SU-DHL-6 (cell line): ENCODE data around the gene NEBL.

ENCODE experiments used
- CTCF ChIP-seq: fragments of 200-600 bp; sonication (generic); IDR thresholded peaks from one replicate; pipeline ENCODE4 v1.5.1; 2017; ENCODE audit warnings: antibody characterized with exemption, mild to moderate bottlenecking, low read length, moderate library complexity; ENCODE audit not compliant: insufficient read depth, poor library complexity, severe bottlenecking
- EZH2phosphoT487 ChIP-seq: fragments of 200-600 bp; sonication (generic), shearing (Covaris generic); conservative IDR thresholded peaks from 2 replicates; pipeline ENCODE4 v1.6.1; 2018; ENCODE audit warnings: mild to moderate bottlenecking, antibody characterized with exemption, low read length, moderate library complexity, mixed read lengths

GRCh38 chr10:20909801-20910200 lies 12.7 kb upstream of the NEBL start:
- TF ChIP-seq CTCF = no peak
- no peak for TF ChIP-seq EZH2phosphoT487
